ENCODE measurements around the gene MLKL. TPM values are rescaled to one million over a fixed set of nuclear protein-coding genes. Genes with fewer than 3 reads are reported as not detected.

Gene MLKL
- total RNA-seq, 1 donor from 2014 or later, result 0.74 TPM

Other genes starting within 250 kb of the MLKL start
- 67.4 TPM for gene GLG1, start 93.7 kb downstream of the MLKL start, total RNA-seq
- 8.6 TPM for gene RFWD3, start 34.0 kb downstream of the MLKL start, total RNA-seq
- 0.49 TPM for gene FA2H, start 74.0 kb upstream of the MLKL start, total RNA-seq